GM23248 (cell line): Measurements from ENCODE around the gene DNAJC8.

Experiments
- EZH2 ChIP-seq: fragments of 200-600 bp; sonication (generic); IDR thresholded peaks from 2 replicates; pipeline ENCODE4 v1.6.1; 2018; ENCODE audit warnings: antibody characterized with exemption, mild to moderate bottlenecking; ENCODE audit not compliant: insufficient read depth, poor library complexity, severe bottlenecking
- EZH2phosphoT487 ChIP-seq: fragments of 200-600 bp; sonication (generic); IDR thresholded peaks from 2 replicates; pipeline ENCODE4 v1.6.1; 2018; ENCODE audit warnings: antibody characterized with exemption, moderate library complexity, mild to moderate bottlenecking, low read depth; ENCODE audit not compliant: insufficient read depth

DNA sequence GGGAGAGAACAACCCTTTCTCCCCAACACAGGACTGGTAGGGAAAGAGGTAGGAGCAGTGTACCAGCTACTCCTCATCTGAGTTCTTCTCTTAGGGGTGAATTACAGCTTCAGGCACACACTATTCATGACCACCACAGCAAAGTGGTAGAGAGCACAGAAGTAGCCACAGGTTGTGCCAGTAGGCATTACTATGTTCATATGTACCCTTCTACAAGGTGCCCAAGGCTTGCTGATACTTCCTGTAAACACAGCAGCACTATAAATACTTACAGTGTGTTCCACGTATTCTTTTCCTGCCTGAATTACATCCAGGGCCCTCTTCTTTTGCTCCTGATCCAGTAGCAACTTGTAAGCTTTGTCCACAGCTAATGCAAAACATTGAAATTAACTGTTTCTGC is 23.1 kb downstream of the DNAJC8 start:
- TF ChIP-seq EZH2phosphoT487 (no peak), EZH2 (no peak)
